Myometrial cell (primary cell): ENCODE measurements around the gene CASQ2. TPM values are rescaled to one million over a fixed set of nuclear protein-coding genes. Genes with fewer than 3 reads are reported as not detected.

ENCODE experiments used
- total RNA-seq: library from RNA; depleted of rRNA; stranded (reverse); fragments of >200 nt; gene quantifications from 2 replicates; pipeline ENCODE4 v1.2.3, GENCODE V29; 2015

CASQ2 gene
- total RNA-seq: not detected in 2 replicates

GRCh38 chr1:115768549-115768948 is at the start of gene CASQ2:
TSS of gene CASQ2 (minus strand) at chr1:115768714. CDS start at chr1:115768541, 173 bp downstream.

Other genes starting within 250 kb of the CASQ2 start
- 12.7 and 12.9 TPM in 2 replicates for gene VANGL1, start 126.7 kb downstream of the CASQ2 start, total RNA-seq
- gene NHLH2, start 72.4 kb upstream of the CASQ2 start, total RNA-seq: not detected in 2 replicates
- 1.4 and 3.4 TPM in 2 replicates for gene SLC22A15, start 207.8 kb upstream of the CASQ2 start, total RNA-seq